ENCODE data around the gene LIMS2.

The LIMS2 gene

DNA sequence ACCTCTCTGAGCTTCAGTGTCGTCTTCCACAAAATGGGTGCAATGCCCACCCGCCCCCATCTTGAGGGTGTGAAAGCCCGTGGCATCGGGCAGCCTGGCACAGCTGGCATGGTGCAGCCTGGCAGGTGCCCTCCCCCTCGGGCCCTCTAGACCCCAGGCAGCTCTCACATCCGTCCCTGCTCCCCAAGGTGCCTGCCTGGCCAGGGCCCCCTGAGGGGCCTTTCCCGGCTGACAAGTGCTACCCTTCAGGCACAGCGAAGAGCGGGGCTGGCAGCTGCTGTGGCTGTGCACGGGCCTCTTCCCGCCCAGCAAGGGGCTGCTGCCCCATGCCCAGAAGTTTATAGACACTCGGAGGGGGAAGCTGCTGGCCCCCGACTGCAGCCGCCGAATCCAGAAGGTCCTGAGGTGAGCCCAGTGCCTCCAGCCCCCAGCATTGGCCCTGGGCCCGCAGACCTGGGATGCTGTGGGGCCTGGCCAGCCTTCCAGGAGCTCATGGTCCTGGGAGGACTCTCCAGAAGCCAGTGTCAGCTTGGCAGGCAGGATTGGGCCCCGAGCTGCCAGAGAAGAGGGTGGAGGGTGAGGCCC lies 43.2 kb downstream of the LIMS2 start:
- DNase-seq = no peak

DNA sequence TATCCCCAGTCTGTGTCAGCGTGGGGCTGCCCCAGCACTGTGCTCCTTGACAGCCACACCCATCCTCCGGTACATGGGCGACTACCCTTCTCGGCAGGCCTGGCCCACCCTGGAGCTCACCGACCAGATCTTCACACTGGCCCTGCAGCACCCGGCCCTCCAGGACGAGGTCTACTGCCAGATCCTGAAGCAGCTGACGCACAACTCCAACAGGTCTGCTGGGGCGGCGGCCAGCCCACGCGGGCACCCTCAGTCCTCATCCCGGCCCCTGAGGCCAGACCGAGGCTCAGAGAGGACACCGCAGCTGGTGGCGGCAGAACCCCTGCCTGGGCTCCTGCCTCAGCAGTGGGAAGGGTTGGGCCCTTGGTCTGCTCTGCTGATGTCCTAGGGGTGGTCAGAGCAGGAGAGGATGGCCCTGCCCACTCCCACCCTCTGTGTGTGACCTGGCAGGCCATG lies 43.8 kb downstream of the LIMS2 start:
- no peak for DNase-seq

DNA sequence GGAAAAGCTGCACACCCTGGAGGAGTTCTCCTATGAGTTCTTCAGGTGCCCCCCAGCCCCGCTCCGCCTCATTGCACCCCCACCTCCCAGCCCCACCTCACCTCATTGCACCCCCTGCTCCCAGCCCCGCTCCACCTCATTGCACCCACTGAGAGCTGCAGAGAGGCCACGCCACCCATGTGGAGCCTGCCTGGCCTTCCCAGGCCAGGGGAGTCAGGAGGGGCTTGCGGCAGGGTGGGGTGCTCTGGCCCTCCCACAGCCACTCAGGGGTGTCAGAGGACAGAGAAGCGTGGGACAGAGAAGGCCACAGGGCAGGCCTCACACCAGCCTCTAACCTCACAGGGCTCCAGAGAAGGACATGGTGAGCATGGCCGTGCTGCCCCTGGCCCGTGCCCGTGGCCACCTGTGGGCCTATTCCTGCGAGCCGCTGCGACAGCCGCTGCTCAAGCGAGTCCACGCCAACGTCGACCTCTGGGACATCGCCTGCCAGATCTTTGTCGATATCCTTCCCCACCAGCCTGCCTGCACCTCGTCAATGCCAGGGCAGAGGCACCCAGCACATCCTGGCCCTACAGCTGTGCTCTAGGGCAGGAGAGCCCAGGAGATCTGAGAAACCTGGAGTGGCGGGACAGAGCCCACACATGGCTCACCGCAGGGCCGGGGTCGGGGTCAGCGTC lies 44.3 kb downstream of the LIMS2 start:
- no peak for DNase-seq

DNA sequence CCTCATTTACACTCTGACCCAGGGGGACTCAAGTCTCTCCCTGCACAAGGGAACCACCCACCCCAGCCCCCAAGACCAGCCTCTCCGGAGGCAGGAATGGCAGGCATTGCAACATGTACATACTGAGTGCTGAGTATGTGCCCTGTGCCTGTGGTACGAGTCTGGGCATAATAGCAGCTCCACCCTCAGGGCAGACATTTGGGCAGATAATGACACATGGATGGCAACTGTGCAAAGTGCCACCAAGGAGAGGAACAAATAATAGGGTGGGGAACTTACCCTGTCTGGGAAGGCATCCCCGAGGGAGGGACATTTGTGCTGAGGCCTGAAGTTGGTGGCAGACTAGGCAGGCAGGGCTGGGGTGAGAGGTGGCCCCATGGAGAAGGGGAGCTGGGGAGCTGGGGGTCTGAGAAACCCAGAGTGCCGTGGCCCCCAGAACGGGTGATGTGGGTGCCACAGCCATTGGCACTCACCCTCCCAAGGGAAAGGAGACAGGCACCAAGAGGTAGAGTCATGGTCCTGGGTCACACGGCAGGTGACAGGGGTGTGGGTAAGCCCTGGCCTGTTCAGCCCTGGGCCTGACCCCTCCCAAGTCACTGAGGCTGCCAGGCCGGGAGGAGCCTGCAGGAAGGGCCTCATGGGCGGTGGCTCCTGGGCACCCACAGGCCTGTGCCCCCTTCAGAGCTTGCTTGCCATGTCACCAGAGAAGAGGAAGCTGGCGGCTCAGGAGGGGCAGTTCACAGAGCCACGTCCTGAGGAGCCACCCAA lies 45.0 kb downstream of the LIMS2 start:
- no peak for DNase-seq

DNA sequence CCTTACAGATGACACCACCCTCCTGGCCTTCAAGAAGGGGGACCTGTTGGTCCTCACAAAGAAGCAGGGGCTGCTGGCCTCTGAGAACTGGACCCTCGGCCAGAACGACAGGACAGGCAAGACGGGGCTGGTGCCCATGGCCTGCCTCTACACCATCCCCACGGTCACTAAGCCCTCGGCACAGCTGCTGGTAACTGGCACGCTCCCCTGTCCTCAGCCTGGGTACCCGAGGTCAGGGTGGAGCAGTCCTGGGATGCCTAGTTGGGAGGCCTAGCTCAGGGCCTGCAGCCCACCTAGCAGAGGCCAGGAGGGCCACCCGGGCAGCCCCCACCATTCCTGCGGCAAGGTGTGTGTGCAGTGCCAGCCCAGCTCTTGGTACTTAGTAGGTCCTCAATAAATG lies 45.7 kb downstream of the LIMS2 start:
- no peak for DNase-seq

DNA sequence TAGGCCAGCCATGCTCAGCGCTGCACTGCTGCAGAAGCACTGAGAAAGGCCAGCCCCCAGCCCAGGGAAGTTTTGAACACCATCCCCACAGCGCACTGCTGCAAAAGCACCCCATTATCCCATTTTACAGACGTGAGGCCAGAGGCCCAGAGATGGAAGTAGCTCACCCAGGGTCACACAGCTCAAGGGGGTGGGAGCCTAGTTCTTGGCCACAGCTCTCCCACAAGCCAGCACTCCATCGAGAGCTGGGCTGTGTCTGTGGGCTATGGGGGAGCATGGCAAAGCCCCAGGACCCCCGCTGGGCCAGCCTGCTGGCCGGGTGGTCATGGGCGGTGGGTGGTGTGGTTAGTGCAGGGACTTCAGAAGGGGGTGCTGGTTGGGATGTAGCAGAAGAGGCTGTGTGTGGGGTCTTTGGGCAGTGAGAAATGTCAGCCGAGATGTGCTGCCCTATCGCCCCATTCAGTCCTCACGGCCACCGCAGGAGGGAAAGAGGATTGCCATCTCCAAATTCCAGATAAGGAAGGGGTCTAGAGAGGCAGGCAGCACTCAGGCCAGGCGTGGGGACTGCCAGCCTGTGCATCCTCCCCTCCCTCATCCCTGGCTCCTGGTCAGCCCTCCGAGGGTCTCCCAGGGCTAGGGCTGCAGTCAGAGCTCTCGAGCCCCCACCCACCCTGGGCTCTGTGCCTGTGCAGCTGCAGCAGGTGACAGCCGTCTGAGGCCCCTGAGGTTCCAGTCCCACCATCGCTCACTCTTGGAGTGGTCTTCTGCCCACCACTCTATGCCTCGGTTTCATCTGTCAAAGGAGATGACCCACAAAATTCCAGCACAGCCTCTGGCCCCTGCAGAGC lies 46.3 kb downstream of the LIMS2 start:
- no peak for DNase-seq

DNA sequence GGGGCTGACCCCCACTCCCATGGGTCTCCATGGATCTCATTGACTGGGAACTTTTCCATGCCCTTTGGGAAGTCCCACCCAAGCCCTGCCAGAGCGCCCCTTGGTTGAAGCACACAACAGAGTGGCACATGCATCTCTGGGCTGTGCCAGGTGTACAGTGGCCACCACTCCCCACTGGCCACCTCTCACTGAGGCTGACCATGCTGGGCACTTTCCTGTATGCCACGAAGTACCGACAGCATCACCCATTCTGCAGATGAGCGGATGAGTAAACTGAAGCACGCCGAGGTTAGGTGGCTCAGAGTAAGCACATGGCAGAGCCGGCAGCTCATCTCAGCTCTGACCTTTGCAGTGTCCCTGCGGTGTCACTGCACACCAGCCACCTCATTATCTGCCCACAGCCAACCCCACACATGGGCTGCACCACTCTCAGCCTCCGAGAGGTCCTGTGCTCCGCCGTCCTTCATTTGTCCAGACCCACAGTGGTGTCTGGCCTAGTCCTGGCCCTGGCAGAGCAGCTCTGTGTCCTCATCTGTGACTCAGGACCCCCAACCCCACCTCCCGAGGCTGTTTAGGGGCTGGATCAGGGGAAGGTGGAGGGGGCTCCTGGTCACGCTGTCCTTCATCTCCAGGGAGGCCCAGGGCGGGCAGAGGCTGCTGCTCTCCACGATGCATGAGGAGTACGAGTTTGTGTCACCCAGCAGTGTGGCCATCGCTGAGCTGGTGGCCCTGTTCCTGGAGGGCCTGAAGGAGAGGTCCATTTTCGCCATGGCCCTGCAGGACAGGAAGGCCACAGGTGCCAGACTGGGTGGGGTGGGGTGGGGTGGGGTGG lies 47.4 kb downstream of the LIMS2 start:
- no peak for DNase-seq

DNA sequence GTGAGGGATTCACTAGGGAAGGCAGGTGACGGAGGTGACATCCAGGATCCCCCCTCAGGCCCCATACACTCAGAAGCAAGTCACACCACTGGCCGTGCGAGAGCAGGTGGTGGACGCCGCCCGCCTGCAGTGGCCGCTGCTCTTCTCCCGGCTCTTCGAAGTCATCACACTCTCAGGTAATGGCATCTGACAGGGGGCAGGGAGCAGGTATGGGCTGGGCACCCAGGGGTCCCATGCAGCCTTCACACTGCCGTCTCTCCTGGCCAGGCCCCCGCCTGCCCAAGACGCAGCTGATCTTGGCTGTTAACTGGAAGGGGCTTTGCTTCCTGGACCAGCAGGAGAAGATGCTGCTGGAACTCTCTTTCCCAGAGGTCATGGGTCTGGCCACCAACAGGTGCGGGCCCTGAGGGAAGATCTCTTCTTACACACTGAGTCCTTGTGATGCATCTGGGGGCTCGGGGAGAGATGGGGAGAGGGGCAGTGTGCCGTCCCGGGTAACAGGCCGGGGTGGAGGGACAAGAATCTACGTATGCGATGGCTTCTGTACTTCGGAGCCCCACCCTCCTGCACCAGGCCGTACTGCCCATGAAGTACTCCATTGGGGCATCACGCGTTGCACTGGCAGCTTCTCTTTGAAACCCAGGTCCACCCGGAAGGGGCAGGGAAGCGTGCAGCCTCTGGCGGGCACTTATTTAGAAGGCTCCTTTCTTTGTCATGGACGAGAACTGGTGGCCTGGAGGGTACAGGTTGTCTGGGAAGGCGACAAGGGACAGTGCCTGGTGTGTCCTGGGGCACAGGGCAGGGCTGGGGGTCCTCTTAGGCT lies 48.2 kb downstream of the LIMS2 start:
- DNase-seq = no peak

DNA sequence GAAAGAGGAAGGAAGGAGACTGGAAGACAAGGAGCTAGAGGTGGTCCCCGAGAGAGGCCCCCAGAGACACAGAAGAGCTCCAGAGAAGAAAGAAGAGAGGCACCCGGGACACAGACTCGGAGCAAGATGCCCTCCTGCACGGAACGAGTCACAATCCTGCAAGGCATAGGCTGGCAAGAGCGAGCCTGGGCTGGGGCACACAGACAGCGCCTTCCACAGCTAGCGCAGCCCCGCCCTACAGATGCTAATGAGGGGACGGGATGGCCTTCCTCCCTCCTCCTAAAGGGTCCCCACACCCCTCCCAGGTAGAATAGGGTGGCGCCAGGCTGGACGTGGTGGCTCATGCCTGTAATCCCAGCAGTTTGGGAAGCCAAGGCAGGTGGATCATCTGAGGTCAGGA lies 49.2 kb downstream of the LIMS2 start:
- DNase-seq = no peak

DNA sequence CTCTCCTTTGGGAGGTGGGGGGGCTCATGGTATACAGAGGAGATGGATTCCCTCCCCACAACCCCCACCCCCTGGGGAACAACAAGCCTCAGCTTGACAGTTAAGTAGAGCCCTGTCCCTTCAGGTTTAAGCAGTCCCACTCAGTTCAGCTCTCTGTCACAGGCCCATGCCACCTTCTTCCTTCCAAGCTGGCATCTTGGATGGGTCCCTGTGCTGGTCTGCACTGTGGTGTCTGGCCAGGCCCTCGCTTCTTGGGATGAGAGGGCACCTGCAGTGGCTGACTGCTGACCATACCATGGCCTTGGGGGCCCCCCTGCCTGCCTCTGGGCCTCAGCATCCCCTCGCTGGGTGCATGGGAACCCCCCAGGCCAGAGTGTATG lies 49.8 kb downstream of the LIMS2 start:
- DNase-seq = no peak

DNA sequence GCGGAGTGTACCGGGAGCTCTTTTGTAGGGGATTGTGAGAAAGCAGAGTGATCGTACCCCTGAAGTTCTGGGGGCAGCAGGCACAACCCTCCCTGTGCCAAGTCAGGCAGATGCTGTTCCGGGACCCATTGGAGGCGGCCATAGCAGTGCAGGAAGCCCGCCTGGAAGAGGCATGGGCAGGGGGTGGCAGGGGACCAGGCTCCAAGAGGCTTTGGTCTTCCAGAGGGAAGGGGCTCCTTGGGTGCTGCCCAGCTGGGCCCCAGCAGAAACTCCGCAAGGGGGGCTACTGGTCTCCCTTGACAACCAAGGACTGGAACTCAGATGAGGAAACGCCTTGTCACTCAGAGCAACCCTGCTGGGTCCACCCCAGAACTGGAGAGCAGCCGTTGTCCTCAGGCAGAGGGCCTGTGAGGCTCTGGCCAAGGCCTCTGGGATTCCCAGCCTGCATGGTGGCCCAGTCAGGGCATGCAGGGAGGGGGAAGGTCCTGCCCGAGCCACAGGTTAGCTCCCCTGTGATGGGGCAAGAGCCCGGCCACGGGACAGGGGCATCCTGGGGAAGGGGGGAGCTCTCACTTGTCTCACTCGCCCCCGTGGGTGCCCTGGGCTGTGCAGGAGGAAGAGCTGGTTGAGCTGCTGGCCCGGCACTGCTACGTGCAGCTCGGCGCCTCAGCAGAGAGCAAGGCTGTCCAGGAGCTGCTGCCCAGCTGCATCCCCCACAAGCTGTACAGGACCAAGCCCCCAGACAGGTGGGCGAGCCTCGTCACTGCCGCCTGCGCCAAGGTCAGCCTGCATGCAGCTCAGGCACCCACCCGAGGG lies 50.4 kb downstream of the LIMS2 start:
- DNase-seq = no peak

DNA sequence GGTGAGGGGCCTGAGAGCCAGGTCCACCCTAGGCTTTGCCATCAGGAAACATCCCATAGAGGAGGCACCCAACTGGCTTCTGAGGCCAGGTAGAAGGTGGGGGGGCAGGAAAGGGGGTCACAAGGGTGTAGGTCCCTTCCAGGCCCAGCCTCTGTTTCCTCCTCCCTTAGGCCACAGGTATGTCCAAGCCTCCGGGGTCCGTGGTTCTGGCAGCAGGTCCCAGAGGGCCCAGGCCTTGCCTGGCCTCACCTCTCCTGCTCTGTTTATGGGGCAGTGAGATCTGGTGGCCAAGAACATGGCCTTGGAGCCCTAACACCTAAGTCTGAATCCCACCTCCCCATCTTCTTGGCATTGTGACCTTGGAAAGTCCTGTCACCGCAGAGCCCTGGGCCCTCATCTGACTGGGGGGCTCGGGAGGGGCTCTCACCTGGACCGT lies 51.0 kb downstream of the LIMS2 start:
- DNase-seq = no peak

DNA sequence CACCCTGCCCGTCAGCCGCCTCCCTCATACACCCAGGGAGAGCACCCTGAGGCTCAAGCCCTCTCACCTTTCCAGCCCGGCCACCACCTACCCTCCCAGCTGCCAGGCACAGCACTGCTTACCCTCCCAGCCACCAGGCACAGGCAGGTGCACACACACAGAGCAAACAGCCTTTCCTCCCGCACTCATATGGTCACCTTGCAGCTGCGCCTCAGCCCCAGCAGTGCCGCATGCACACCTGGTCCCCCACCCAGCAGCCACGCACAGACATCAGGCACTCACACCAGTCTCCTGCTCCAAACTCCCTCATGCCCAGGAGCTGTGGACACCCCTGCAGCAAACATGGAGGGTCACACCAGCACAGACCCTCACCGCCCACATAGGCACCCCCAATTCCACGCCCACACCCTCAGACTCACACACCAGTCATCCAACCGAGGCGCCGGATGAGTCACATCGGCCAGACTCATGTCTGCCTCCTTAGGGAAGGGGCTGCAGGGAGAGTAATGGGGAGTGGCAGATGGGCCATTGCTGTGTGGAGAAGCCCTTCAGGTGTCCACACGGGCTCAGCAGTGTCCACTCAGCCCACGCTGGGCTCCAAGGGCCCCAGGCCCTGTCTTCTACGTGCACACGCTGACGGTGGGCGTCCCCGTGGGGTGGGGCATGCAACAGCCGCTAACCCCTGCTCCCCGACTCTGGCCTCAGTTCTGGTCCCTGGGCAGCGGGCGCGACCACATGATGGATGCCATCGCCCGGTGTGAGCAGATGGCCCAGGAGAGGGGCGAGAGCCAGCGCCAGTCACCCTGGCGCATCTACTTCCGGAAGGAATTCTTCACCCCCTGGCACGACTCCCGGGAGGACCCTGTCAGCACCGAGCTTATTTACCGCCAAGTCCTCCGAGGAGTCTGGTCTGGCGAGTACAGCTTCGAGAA lies 51.7 kb downstream of the LIMS2 start:
- no peak for DNase-seq

DNA sequence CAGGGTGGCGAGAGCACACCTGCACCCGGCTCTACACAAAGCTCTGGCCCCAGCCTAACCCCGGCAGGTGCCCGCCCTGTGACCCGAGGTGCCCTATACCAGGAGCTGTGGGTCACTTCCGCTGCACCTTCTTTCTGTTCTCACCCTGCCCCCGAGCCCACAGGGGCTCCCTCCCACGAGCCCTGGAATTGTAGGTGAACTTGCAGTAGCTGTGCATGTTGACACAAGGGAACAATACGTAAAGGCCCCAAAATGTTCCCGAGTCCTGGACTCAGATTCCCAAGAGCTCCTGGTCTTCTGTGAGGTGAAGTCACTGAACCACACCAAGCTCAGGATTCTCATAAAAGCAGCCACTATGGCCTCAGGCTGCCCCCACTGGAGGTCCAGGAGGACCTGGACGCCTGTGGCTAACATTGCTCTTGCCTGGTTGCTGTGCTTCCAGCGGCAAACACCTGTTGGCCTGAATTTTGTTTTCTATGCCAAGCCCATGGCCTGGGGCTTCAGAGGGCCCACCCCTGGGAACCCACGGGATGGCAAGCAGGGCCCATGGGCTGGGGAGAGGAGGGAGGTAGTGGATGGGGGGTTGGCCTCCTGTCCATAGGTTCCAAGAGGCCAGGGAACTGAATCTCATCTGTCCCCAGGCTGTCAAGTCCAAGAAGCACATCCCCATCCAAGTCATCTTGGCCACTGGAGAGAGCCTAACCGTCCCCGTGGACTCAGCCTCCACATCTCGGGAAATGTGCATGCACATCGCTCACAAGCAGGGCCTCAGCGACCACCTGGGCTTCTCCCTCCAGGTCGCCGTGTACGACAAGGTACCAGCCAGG lies 52.6 kb downstream of the LIMS2 start:
- DNase-seq = no peak

DNA sequence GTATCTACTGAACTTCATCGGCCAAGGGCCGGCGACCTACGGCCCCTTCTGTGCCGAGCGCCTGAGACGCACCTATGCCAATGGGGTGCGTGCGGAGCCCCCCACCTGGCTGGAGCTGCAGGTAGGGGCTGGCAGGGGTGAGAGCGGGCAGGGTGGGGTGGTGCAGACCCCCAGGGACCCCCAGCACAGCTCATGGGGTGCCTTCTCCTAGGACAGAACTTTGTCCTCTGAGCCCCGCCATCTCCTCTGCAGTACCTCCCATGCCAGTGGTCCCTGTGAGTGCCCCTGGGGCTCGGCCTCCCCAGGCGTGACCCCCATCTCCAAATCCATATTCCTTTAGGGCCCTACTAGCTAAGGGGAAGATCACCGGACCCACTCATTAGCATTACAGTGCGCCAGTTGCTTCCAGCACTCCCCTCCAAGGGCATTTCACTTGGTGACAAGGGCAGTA lies 53.3 kb downstream of the LIMS2 start:
- no peak for DNase-seq

DNA sequence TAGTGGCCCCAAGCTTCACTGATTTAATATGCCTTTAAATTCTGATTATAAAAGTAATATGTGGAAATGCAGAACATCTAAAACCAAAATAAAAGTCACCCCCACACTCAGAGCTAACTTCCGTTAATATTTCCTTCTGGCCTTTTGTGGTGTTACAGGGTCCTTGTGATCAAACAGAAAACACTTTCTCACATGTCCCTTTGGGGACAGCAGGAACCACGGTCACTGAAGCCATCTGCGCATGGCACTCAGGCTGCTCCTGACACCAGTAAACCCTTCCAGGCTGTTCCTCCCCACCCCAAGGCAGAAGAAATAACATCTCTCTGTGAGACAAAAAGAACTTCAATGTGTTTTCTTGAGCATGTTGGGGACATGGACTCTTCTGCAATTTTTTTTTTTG lies 54.5 kb downstream of the LIMS2 start:
- DNase-seq = no peak

DNA sequence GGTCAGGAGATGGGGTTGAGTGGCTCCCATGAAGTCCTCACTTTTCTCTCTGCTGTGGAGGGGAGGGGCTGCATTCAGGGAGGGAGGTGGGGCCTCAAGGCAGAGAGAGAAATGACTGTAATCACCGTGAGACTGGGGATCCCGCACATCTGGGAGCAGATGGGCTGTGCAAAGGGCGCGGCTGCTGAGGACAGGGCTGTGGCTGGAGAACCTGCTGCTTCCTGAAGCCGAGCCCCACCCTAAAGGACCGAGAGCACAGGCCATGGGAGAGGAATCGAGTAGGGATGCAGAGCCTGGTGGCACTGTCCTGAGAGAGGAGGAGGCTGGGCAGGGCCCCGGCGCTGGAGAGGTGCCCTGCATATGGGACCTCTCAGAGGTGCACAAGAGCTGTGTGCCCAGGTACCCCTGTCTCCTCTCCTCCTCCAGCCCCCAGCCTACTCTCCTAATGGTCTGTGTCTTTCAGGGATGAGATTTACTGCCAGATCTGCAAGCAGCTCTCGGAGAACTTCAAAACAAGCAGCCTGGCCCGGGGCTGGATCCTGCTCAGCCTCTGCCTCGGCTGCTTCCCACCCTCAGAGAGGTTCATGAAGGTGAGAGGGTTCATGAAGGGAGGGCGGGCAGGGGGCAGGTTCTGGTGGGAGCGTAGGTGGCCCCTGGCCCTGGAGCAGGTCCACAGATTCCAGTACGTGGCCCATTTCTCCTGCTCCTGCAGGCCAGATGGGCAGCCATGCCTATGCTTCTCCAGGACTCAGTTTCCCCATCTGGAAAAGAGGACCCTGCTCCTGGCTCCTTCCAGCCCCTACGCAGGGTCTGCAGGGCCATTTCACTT lies 55.2 kb downstream of the LIMS2 start:
- no peak for DNase-seq
